Osteoblast (primary cell): Measurements from ENCODE around the gene PI4KB. TPM values are rescaled to one million over a fixed set of nuclear protein-coding genes. Genes with fewer than 3 reads are reported as not detected.

Experiments
- DNase-seq: peaks from one replicate; pipeline ENCODE4 v3.0.0; 2011; ENCODE audit warnings: low spot score, mixed read lengths; ENCODE audit not compliant: insufficient read length; ENCODE audit errors: missing footprints
- H2AFZ ChIP-seq: 2 replicates; pipeline ENCODE4 v1.6.0; 2011; ENCODE audit warnings: mild to moderate bottlenecking, low read length
- H3K27ac ChIP-seq: 2 replicates; pipeline ENCODE4 v1.5.1; 2011; ENCODE audit warnings: mild to moderate bottlenecking, low read depth, low read length, moderate library complexity
- H3K27me3 ChIP-seq: 2 replicates; pipeline ENCODE4 v1.6.0; 2012; ENCODE audit warnings: mild to moderate bottlenecking, control low read depth, inconsistent platforms, low read length, moderate library complexity; ENCODE audit not compliant: insufficient read depth
- H3K36me3 ChIP-seq: 2 replicates; pipeline ENCODE4 v1.5.1; 2011; ENCODE audit warnings: mild to moderate bottlenecking, low read length, control low read depth, moderate library complexity; ENCODE audit not compliant: insufficient read depth
- H3K4me1 ChIP-seq: 2 replicates; pipeline ENCODE4 v1.5.1; 2011; ENCODE audit warnings: mild to moderate bottlenecking, low read length, control low read depth, moderate library complexity; ENCODE audit not compliant: insufficient read depth
- H3K4me2 ChIP-seq: 2 replicates; pipeline ENCODE4 v1.6.0; 2011; ENCODE audit warnings: mild to moderate bottlenecking, low read length; ENCODE audit not compliant: insufficient read depth
- H3K4me3 ChIP-seq: fragments of 200-600 bp; sonication (generic); 3 replicates; pipeline ENCODE4 v1.5.1; 2012; ENCODE audit warnings: mild to moderate bottlenecking, low read length, inconsistent platforms; ENCODE audit not compliant: insufficient read depth
- H3K79me2 ChIP-seq: 2 replicates; pipeline ENCODE4 v1.6.0; 2012; ENCODE audit warnings: mild to moderate bottlenecking, low read length, control low read depth, inconsistent platforms; ENCODE audit not compliant: insufficient read depth
- H3K9me3 ChIP-seq: 2 replicates; pipeline ENCODE4 v1.5.1; 2011; ENCODE audit warnings: low read depth, low read length, control low read depth
- H4K20me1 ChIP-seq: 2 replicates; pipeline ENCODE4 v1.6.0; 2012; ENCODE audit warnings: mild to moderate bottlenecking, low read length, control low read depth; ENCODE audit not compliant: insufficient read depth
- CTCF ChIP-seq: IDR thresholded peaks from 2 replicates; pipeline ENCODE4 v1.5.1; 2011; ENCODE audit warnings: mild to moderate bottlenecking, low read depth, low read length, moderate library complexity; ENCODE audit errors: extremely low read depth
- total RNA-seq: library from RNA; depleted of rRNA; stranded (reverse); fragments of >200 nt; gene quantifications from 2 replicates; pipeline ENCODE4 v1.2.3, GENCODE V29; 2012

Gene PI4KB
- total RNA-seq, 1 donor = 43.8 TPM

- TF ChIP-seq CTCF = no peak
- H2AFZ ChIP-seq = no peak overlapping the region
- H3K4me3 ChIP-seq = no peak overlapping the region
- no peaks in the 10 kb centered on the region for H3K4me1 ChIP-seq
- peak; percentile 36 for DNase-seq
- peaks cover 63% of the 10 kb centered on the region for H3K36me3 ChIP-seq
- no peaks in the 10 kb centered on the region for H3K27me3 ChIP-seq
- no peaks in the 10 kb centered on the region for H4K20me1 ChIP-seq
- H3K79me2 ChIP-seq = peaks cover 17% of the 10 kb centered on the region
- no peak overlapping the region for H3K27ac ChIP-seq
- no peak overlapping the region for H3K4me2 ChIP-seq
- H3K9me3 ChIP-seq = no peaks in the 10 kb centered on the region
These were observed 61.6 kb downstream of the PI4KB start for GRCh38 chr1:151265446-151266236.

DNA sequence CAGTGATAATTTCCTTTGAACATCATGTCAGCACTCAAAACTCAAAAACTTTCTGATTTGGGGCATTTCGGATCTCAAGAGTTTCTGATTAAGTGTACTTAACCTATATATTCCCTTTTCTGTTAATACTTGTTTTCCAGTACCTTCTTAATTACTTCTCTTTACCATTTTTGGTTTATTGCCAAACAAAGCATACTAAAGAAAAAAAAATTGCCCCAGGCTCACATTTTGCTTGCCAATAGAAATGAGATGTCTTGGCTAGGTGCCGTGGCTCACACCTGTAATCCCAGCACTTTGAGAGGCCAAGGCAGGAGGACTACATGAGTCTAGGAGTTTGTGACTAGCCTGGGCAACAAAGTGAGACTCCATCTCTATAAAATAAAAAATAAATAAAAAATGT, 67.9 kb downstream of the PI4KB start:
- no peak for TF ChIP-seq CTCF
- Histone ChIP-seq H3K9me3 (no peaks in the 10 kb centered on the region), H3K4me3 (no peak overlapping the region), H3K79me2 (peaks cover 75% of the 10 kb centered on the region), H4K20me1 (peaks cover 23% of the 10 kb centered on the region), H3K27ac (no peak overlapping the region), H3K27me3 (no peaks in the 10 kb centered on the region), H3K4me1 (peaks cover 9% of the 10 kb centered on the region), H3K36me3 (peaks cover 12% of the 10 kb centered on the region), H2AFZ (no peak overlapping the region), H3K4me2 (no peak overlapping the region)
- DNase-seq = no peak

- no peak for TF ChIP-seq CTCF
- peaks cover 23% of the 10 kb centered on the region for H4K20me1 ChIP-seq
- H3K4me2 ChIP-seq = peak overlapping the region; percentile 98
- H3K4me3 ChIP-seq = peak overlapping the region; percentile 74
- peaks cover 57% of the 10 kb centered on the region for H3K79me2 ChIP-seq
- H3K27ac ChIP-seq = peak overlapping the region; percentile 68
- no peaks in the 10 kb centered on the region for H3K27me3 ChIP-seq
- H3K36me3 ChIP-seq = peaks cover 6% of the 10 kb centered on the region
- DNase-seq = peak; percentile 71
- H3K9me3 ChIP-seq = no peaks in the 10 kb centered on the region
- H3K4me1 ChIP-seq = peaks cover 9% of the 10 kb centered on the region
- H2AFZ ChIP-seq = peak overlapping the region; percentile 97
These were observed 71.8 kb downstream of the PI4KB start for GRCh38 chr1:151255381-151255780.

DNA sequence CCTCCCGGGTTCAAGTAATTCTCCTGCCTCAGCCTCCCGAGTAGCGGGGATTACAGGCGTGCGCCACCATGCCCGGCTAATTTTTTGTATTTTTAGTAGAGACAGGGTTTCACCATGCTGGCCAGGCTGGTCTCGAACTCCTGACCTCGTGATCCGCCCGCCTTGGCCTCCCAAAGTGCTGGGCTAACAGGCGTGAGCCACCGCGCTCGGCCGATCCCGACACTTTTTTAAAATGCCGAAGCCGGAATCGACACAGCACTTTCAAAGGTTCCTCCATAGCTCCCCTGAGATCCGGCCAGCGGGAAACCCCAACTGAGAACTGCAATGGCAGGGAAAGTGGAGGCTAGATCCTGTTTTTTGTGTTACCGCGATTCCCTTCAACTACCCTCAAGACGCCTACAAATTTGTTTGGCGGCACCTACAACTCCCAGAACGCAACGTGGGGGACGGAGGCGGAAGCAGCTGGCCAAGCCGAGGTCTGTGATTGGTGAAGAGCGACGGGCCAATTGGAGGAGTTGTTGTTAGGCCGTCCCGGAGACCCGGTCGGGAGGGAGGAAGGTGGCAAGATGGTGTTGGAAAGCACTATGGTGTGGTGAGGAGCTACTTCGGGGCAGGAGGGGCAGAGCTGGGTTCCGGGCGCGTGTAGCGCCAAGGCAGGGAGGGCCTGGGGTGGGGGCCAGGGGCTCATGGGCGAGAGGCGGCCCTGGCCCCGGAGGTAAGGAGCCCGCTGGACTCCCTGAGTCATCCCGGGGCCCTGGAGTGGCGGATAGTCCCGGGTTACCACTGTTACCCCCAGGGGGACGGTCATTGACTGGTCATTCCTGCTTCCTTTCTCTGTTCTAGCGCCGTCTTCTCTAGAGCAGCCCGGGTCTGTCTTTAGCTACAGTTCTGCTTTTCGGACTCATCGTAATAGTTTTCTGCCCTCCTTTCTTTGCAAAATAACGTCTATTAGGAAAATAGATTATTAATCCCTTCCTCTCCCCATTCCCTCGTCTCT, 72.7 kb downstream of the PI4KB start, which contains the start of gene PSMD4:
PSMD4 (plus strand) TSS at position 518 of the 997 bp plus-strand sequence; CDS start at position 567, 49 bp downstream.
- Histone ChIP-seq H3K4me3 (peak within 1 kb of the TSS; percentile 74), H3K4me1 (peaks cover 9% of the 10 kb centered on the region), H2AFZ (peak within 1 kb of the TSS; percentile 97), H3K79me2 (peaks cover 48% of the 10 kb centered on the region), H3K27ac (peak within 1 kb of the TSS; percentile 68), H3K27me3 (no peaks in the 10 kb centered on the region), H4K20me1 (peaks cover 23% of the 10 kb centered on the region), H3K4me2 (peak within 1 kb of the TSS; percentile 98), H3K36me3 (peaks cover 15% of the 10 kb centered on the region), H3K9me3 (no peaks in the 10 kb centered on the region)
- peak; percentile 98 for DNase-seq
- TF ChIP-seq CTCF = no peak
